A673 (cell line): Measurements from ENCODE around the gene SFRP5.

Experiments used
- EZH2 ChIP-seq: fragments of 200-600 bp; sonication (generic); IDR thresholded peaks from 2 replicates; pipeline ENCODE4 v1.6.1; 2017; ENCODE audit warnings: borderline replicate concordance, low read depth, mild to moderate bottlenecking, mixed read lengths, antibody characterized with exemption, low read length; ENCODE audit not compliant: poor library complexity, severe bottlenecking
- TF ChIP-seq, protein P1 (sequence below): fragments of 300-800, 200-600 bp; sonication (generic); conservative IDR thresholded peaks from 2 replicates; pipeline ENCODE4 v1.5.1; 2017; ENCODE audit warnings: low read depth, mild to moderate bottlenecking, antibody characterized with exemption, low read length, moderate library complexity, mixed read lengths

DNA sequence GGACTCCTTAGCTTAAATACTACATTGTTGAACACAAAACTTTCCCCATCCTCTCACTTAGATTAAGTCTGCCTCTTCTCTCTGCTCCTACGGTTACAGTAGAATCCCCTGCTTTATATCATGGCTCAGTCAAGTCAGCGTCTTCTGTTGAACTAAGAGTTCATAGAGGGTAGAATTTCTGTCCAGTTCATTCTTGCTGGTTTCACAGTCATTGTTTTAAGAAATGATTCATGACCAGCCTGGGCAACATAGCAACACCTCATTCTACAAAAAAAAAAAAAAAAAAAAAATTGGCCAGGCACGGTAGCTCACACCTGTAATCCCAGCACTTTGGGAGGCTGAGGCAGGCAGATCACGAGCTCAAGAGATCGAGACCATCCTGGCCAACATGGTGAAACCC is 38.5 kb downstream of the SFRP5 start:
- TF ChIP-seq, protein P1, sequence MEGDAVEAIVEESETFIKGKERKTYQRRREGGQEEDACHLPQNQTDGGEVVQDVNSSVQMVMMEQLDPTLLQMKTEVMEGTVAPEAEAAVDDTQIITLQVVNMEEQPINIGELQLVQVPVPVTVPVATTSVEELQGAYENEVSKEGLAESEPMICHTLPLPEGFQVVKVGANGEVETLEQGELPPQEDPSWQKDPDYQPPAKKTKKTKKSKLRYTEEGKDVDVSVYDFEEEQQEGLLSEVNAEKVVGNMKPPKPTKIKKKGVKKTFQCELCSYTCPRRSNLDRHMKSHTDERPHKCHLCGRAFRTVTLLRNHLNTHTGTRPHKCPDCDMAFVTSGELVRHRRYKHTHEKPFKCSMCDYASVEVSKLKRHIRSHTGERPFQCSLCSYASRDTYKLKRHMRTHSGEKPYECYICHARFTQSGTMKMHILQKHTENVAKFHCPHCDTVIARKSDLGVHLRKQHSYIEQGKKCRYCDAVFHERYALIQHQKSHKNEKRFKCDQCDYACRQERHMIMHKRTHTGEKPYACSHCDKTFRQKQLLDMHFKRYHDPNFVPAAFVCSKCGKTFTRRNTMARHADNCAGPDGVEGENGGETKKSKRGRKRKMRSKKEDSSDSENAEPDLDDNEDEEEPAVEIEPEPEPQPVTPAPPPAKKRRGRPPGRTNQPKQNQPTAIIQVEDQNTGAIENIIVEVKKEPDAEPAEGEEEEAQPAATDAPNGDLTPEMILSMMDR: no peak
- no peak for TF ChIP-seq EZH2
